H9 (cell line): ENCODE data around the gene RALGAPA1. TPM values are rescaled to one million over a fixed set of nuclear protein-coding genes. Genes with fewer than 3 reads are reported as not detected.

ENCODE experiments used
- DNase-seq: peaks from one replicate; pipeline ENCODE4 v3.0.0-alpha.2; 2017
- H2AFZ ChIP-seq: one replicate; pipeline ENCODE4 v1.6.1; 2013; ENCODE audit warnings: mild to moderate bottlenecking, low read length, control low read depth, moderate library complexity
- H2AK5ac ChIP-seq: 2 replicates; pipeline ENCODE4 v1.6.1; 2013; ENCODE audit warnings: low read length, control low read depth, mixed read lengths; ENCODE audit not compliant: insufficient read length
- H2BK120ac ChIP-seq: one replicate; pipeline ENCODE4 v1.6.1; 2013; ENCODE audit warnings: low read depth, mild to moderate bottlenecking, low read length, control low read depth, inconsistent platforms; ENCODE audit not compliant: poor library complexity, severe bottlenecking
- H2BK12ac ChIP-seq: 2 replicates; pipeline ENCODE4 v1.6.1; 2013; ENCODE audit warnings: low read length, control low read depth, mixed read lengths, low read depth; ENCODE audit not compliant: insufficient read length
- H2BK15ac ChIP-seq: 2 replicates; pipeline ENCODE4 v1.6.1; 2013; ENCODE audit warnings: low read depth, low read length, control low read depth
- H2BK20ac ChIP-seq: one replicate; pipeline ENCODE4 v1.6.1; 2013; ENCODE audit warnings: low read depth, mild to moderate bottlenecking, low read length, control low read depth, inconsistent platforms; ENCODE audit not compliant: poor library complexity, severe bottlenecking
- H2BK5ac ChIP-seq: 2 replicates; pipeline ENCODE4 v1.6.1; 2013; ENCODE audit warnings: low read length, control low read depth, mixed read lengths; ENCODE audit not compliant: insufficient read length
- H3K14ac ChIP-seq: 2 replicates; pipeline ENCODE4 v1.6.1; 2013; ENCODE audit warnings: low read length, control low read depth; ENCODE audit not compliant: insufficient read depth
- H3K18ac ChIP-seq: 2 replicates; pipeline ENCODE4 v1.6.1; 2013; ENCODE audit warnings: low read depth, mild to moderate bottlenecking, mixed read lengths, low read length, control low read depth; ENCODE audit not compliant: insufficient read length
- H3K23ac ChIP-seq: 2 replicates; pipeline ENCODE4 v1.6.1; 2013; ENCODE audit warnings: low read length, control low read depth, mixed read lengths, low read depth; ENCODE audit not compliant: insufficient read length
- H3K23me2 ChIP-seq: 2 replicates; pipeline ENCODE4 v1.6.1; 2013; ENCODE audit warnings: low read depth, mild to moderate bottlenecking, mixed read lengths, low read length, control low read depth; ENCODE audit not compliant: insufficient read length, poor library complexity, severe bottlenecking
- H3K27ac ChIP-seq: 2 replicates; pipeline ENCODE4 v1.5.1; 2013; ENCODE audit warnings: low read length, control low read depth, mixed read lengths, low read depth; ENCODE audit not compliant: insufficient read length
- H3K27me3 ChIP-seq: 2 replicates; pipeline ENCODE4 v1.6.1; 2013; ENCODE audit warnings: low read length, control low read depth, inconsistent platforms; ENCODE audit not compliant: insufficient read depth
- H3K4ac ChIP-seq: 2 replicates; pipeline ENCODE4 v1.6.1; 2013; ENCODE audit warnings: low read depth, mild to moderate bottlenecking, control low read depth, inconsistent platforms, low read length, moderate library complexity
- H3K4me1 ChIP-seq: 2 replicates; pipeline ENCODE4 v1.6.1; 2013; ENCODE audit warnings: low read length, control low read depth, inconsistent platforms; ENCODE audit not compliant: insufficient read depth
- H3K4me2 ChIP-seq: 2 replicates; pipeline ENCODE4 v1.6.1; 2013; ENCODE audit warnings: low read length, control low read depth, mixed read lengths; ENCODE audit not compliant: insufficient read length, insufficient read depth
- H3K56ac ChIP-seq: 2 replicates; pipeline ENCODE4 v1.6.1; 2013; ENCODE audit warnings: low read depth, mild to moderate bottlenecking, mixed read lengths, low read length, control low read depth; ENCODE audit not compliant: insufficient read length
- H3K79me1 ChIP-seq: 2 replicates; pipeline ENCODE4 v1.6.1; 2013; ENCODE audit warnings: low read depth, mild to moderate bottlenecking, moderate library complexity, low read length, control low read depth, inconsistent platforms; ENCODE audit not compliant: insufficient read depth, poor library complexity, severe bottlenecking
- H3K79me2 ChIP-seq: 2 replicates; pipeline ENCODE4 v1.6.1; 2013; ENCODE audit warnings: low read length, control low read depth, inconsistent platforms; ENCODE audit not compliant: insufficient read depth
- H3K9ac ChIP-seq: 2 replicates; pipeline ENCODE4 v1.6.1; 2013; ENCODE audit warnings: low read length, control low read depth, mixed read lengths; ENCODE audit not compliant: insufficient read length; ENCODE audit errors: extremely low read depth
- H3K9me3 ChIP-seq: one replicate; pipeline ENCODE4 v1.6.1; 2013; ENCODE audit warnings: low read depth, low read length, inconsistent platforms; ENCODE audit not compliant: control insufficient read depth
- H3T11ph ChIP-seq: one replicate; pipeline ENCODE4 v1.6.1; 2013; ENCODE audit warnings: mild to moderate bottlenecking, low read length, control low read depth, inconsistent platforms
- H4K20me1 ChIP-seq: one replicate; pipeline ENCODE4 v1.6.1; 2013; ENCODE audit not compliant: control insufficient read depth, insufficient read length, insufficient read depth
- H4K5ac ChIP-seq: 2 replicates; pipeline ENCODE4 v1.6.1; 2013; ENCODE audit warnings: low read depth, mild to moderate bottlenecking, mixed read lengths, low read length, control low read depth; ENCODE audit not compliant: insufficient read length
- H4K8ac ChIP-seq: replicated peaks from 2 replicates; pipeline ENCODE4 v1.6.1; 2013; ENCODE audit warnings: low read length, control low read depth, mixed read lengths, low read depth; ENCODE audit not compliant: insufficient read length
- H4K91ac ChIP-seq: 2 replicates; pipeline ENCODE4 v1.6.1; 2013; ENCODE audit warnings: low read depth, mild to moderate bottlenecking, moderate library complexity, mixed read lengths, low read length, control low read depth; ENCODE audit not compliant: insufficient read length
- H3K27ac Mint-ChIP-seq, 3 experiments: 2 replicates in 2 of 3; 3 replicates in 1 of 3; pipeline ENCODE4 v1.8.0; 2020 to 2021; ENCODE audit warnings: mixed read lengths in 3 of 3, mild to moderate bottlenecking in 1 of 3, moderate library complexity in 1 of 3
- H3K27me3 Mint-ChIP-seq: 2 replicates; pipeline ENCODE4 v1.8.0; 2021; ENCODE audit warnings: low read depth, mild to moderate bottlenecking, moderate library complexity, mixed read lengths
- H3K36me3 Mint-ChIP-seq, 3 experiments: 2 replicates in 2 of 3; 3 replicates in 1 of 3; pipeline ENCODE4 v1.8.0; 2020 to 2021; ENCODE audit warnings: low read depth in 3 of 3, mixed read lengths in 3 of 3; ENCODE audit not compliant: insufficient read depth in 1 of 3
- H3K4me1 Mint-ChIP-seq, 2 experiments: 2 replicates each; pipeline ENCODE4 v1.8.0; 2020; ENCODE audit warnings: mixed read lengths in 2 of 2
- H3K4me3 Mint-ChIP-seq, 2 experiments: 2 replicates in 1 of 2; 3 replicates in 1 of 2; pipeline ENCODE4 v1.8.0; 2020 to 2021; ENCODE audit warnings: mild to moderate bottlenecking in 2 of 2, mixed read lengths in 2 of 2, moderate library complexity in 1 of 2
- H3K9me3 Mint-ChIP-seq, 2 experiments: 2 replicates in 1 of 2; 3 replicates in 1 of 2; pipeline ENCODE4 v1.8.0; 2020; ENCODE audit warnings: mild to moderate bottlenecking in 2 of 2, mixed read lengths in 2 of 2, moderate library complexity in 1 of 2
- WGBS: extraction: QIAGEN DNeasy Blood & Tissue Kit; methylation state at CpG from one replicate; pipeline ENCODE4 v1.1.7; 2013; ENCODE audit warnings: missing lambda C conversion rate, low lambda C conversion rate, mixed read lengths; ENCODE audit not compliant: insufficient read length; ENCODE audit errors: extremely low coverage; 5-methylcytosine and 5-hydroxymethylcytosine counted together
- total RNA-seq: library from RNA; stranded (reverse); gene quantifications from 2 replicates; pipeline ENCODE4 v1.2.1, GENCODE V29; 2021
- TF ChIP-seq, protein P1 (sequence below): fragments of 200-600 bp; sonication (generic); conservative IDR thresholded peaks from 3 replicates; pipeline ENCODE4 v1.8.0; 2021; ENCODE audit warnings: antibody characterized with exemption, mild to moderate bottlenecking

Gene RALGAPA1
- total RNA-seq, 1 experiment from 2014 or later = 29.8 TPM

DNA sequence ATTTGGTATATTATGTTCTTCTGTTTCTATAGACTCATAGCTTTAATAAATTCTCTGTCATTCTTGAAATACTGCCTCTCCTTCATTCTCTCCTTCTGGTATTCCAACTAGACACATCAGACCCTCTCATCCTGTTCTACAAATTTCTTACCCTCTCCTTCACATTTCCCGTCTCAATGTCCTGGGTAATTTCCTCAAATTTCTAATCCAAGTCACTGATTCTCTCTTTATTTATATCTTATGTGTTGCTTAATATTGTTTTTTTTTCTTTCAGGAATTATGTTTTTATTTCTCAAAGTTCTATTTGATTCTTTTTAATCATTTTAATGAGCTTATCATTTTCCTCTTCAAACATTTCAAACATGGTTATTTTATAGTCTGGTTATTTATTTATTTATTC lies 94.0 kb downstream of the RALGAPA1 start:
- Histone ChIP-seq H2AFZ (no peak overlapping the region), H3K18ac (no peak overlapping the region), H3K4me2 (no peak overlapping the region), H3K23ac (no peak overlapping the region), H4K5ac (no peak overlapping the region), H2BK5ac (no peak overlapping the region), H3K14ac (no peak overlapping the region), H3K79me2 (no peaks in the 10 kb centered on the region), H2BK120ac (no peak overlapping the region), H2BK15ac (no peak overlapping the region), H2AK5ac (no peak overlapping the region), H3K56ac (no peak overlapping the region), H2BK20ac (no peak overlapping the region), H3K79me1 (no peaks in the 10 kb centered on the region), H3K23me2 (no peaks in the 10 kb centered on the region), H3T11ph (no peak overlapping the region), H3K4ac (no peak overlapping the region), H3K27me3 (no peaks in the 10 kb centered on the region), H4K20me1 (no peaks in the 10 kb centered on the region), H3K4me1 (no peaks in the 10 kb centered on the region), H4K91ac (no peak overlapping the region), H4K8ac (no peak overlapping the region), H3K27ac (no peak overlapping the region), H3K9me3 (no peaks in the 10 kb centered on the region), H2BK12ac (no peak overlapping the region), H3K9ac (no peak overlapping the region)
- no peaks in the 10 kb centered on the region for H3K4me1 Mint-ChIP-seq
- DNase-seq = no peak
- H3K27ac Mint-ChIP-seq = 0 out of 7 replicates have a peak overlapping the region, but pooled peaks of 1 of the 3 experiments have one; percentile 10
- H3K4me3 Mint-ChIP-seq = no peak overlapping the region
- H3K27me3 Mint-ChIP-seq = no peaks in the 10 kb centered on the region
- H3K36me3 Mint-ChIP-seq = peaks cover 1 to 8% (median 6%) of the 10 kb centered on the region in 3 experiments; a peak in 5 of 7 replicates
- TF ChIP-seq, protein P1, sequence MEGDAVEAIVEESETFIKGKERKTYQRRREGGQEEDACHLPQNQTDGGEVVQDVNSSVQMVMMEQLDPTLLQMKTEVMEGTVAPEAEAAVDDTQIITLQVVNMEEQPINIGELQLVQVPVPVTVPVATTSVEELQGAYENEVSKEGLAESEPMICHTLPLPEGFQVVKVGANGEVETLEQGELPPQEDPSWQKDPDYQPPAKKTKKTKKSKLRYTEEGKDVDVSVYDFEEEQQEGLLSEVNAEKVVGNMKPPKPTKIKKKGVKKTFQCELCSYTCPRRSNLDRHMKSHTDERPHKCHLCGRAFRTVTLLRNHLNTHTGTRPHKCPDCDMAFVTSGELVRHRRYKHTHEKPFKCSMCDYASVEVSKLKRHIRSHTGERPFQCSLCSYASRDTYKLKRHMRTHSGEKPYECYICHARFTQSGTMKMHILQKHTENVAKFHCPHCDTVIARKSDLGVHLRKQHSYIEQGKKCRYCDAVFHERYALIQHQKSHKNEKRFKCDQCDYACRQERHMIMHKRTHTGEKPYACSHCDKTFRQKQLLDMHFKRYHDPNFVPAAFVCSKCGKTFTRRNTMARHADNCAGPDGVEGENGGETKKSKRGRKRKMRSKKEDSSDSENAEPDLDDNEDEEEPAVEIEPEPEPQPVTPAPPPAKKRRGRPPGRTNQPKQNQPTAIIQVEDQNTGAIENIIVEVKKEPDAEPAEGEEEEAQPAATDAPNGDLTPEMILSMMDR = no peak
- 100% methylated on average over 1 of the region's 1 CpG for WGBS
- no peaks in the 10 kb centered on the region for H3K9me3 Mint-ChIP-seq
